Stimulated activated CD4-positive, alpha-beta T cell treated with anti-CD3 and anti-CD28 coated beads, Interleukin-1b, Interleukin-23, amount 100 ng/mL, for 48 hours (primary cell): Measurements from ENCODE around the gene IER5L.
"Not testable (repeated sequence)": the region's sequence is repeated elsewhere in the genome, so short reads cannot be mapped to it uniquely, and the experiment has no call there.

ENCODE experiments used
- DNase-seq: peaks from one replicate; pipeline ENCODE4 v3.0.0-alpha.2; 2020

IER5L gene

DNA sequence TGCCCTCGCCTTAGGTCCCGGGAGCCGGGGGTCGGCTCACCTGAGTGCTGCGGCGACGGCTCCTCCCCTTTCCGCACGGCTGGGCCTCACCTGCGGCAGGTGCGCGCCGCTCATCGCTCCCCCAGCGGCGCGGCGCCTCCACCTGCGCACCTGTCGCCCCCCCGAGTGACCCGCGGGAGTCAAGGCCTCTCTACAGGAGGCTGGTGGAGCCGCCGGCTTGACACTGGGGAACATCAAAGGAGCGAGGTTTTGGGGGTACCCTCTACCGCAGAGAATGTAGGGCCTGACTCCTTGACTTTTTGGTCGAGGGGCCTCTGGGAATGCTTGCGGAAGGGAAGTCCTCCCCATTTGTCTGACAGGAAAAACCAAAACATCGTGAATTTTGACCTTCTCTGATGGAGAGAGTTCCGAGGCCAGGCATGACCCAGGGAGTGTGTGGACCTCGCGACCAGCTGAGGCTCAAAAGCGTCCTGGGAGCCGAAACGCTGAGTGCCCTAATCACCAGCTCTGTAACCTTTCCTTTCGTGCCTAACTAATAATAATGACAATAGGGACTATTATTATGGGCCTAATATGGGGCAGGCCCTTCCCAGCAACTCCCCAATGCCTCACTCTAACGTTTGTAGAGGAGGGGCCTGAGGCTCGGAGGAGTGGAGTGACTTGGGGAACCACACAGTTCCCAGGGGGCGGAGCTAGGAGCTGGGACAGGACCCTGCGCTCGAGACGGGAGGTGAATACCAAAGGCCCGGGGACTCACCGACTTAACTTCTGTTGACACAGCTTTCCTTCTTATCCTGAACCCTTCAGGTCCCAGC lies 714 bp upstream of the IER5L start:
- DNase-seq = no peak

DNA sequence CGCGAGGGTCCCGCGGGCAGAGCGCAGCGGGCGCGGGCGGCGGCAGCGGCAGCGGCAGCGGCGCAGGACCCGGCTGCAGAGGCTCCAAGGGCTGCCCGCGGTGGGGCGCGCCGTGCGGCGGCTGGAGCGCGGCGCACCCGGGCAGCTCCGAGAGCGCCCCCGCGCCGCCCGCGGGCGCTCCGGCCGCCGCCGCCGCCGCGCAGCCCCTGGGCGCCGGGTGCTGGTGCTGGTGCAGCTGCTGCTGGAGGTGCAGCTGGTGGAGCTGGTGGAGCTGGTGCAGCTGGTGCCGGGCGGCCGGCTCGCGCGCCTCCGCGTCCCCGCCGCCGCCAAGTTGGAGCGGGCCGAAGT lies 644 bp downstream of the IER5L start:
- no peak for DNase-seq

DNA sequence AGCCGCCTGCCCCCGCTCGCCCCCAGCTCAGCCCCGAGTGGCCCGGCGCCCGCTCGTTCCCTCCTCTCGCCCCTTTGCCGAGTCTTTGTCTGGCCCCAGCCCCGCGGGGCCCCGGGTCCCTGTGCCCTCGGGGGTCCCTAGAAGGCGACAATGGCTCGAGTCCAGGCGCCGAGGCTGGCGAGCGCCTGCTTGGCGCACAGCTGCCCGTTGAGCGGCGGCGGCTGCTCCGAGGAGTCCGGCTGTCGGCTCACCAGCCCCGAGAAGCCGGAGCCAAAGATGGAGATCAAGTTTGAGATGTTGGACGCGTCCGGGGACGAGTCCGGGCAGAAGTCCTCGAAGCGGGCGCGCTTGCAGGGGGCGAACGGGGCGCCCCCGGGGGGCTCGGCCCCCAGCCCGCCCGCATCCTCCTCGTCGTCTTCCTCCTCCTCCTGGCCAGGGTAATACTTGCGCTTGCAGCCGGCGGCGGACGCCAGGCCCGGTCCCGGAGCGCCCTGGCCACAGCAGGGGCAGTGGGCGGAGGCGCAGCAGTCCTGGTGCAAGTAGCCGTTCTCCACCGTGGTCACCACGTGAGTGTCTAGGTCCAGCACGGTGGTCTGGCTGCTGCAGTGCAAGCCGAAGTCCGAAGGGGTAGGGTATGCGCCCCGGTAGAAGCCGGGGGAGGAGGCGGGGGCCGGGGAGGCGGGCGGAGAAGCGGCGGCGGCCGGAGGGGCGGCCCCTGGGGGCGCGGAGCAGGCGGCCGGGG lies 1.2 kb downstream of the IER5L start:
- no peak for DNase-seq

DNA sequence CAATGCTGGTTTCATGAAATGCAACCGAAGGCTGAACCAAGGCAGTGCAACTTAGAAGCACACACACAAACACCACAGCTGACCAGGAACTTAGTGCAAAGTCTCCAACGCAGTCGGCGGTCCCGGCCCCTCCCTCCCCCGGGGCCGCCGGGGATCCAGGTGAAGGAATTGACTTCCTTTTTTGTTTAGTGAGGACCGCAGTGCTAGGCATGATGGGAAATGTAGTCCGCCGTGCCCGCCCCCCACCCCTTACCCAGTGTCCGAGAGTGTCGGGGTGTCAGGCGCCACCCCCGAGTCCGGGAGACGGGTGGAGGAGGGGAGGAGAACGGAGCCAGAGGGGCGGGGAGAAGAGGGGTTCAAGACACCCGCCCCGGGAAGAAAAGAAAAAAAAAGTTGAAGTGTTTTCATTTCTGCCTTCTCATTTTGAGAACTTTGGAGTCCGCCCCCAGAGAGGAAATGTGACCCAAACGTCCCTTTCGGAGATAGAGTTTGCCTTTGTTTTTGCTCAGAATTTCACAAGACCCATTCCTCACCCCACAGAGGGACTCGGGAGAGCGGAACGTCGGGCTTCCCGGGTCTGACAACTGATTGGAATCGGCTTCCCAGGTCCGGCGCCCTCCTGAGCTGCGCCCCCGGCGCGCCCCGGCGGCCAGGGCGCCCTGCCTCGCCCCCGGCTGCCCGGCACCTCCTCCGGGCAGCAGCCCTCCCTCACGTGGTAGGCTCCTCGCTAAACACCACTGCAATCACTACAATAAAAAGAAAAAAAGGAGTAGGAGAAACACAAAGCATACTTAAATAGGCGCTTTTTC lies 2.0 kb downstream of the IER5L start:
- peak; percentile 80 for DNase-seq

DNA sequence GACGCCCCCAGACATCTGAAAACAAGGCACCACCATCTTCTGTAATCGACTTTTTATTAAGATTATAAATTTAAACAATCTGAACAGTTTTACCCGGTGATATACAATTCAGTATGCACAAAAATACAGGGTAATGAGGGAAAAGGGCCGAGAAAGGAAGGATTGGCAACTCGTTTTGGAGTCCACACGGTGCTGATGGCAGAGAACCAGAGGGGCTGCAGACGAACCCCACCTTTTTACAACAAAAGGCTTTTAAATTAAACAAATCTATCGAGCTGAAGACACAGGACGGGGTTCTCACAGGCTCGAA lies 2.6 kb downstream of the IER5L start:
- DNase-seq = no peak

DNA sequence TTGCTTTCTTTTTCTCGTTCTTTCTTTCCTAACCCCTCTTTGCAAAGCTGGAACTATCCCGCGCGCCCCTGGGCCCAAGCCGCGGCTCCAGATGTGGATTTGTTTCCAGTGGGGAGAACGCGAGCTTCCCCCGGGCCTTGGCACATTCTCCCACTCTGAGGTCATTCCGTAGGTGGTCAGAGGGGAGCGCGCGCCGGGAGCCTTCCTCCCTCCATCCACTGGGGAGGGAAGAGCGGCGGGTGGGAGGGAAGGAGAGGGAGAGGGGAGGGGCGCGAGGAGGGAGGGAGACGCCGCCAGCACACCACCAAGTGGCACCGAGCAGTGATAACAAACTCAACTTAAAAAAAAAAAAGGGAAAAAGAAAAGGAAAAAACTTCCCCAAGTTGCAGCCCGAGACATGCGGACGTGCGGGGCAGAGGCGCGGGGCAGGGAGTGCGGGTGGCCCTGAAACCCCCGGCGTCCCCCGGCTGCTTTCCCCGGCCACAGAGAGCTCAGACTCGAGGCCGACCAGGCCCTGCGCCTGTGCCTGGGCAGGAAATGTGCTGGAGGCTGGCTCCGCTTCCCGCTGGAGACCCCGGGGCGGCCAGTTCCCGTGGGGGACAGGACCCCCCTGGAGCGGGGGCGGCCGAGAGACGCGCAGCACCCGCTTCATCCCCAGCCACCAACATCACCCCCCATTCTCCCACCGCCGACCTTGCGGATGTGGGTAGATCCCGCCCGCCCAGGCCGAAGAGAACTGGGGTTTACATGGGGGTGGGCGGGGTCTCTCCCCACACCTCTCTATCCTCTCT lies 3.1 kb downstream of the IER5L start:
- no peak for DNase-seq

DNA sequence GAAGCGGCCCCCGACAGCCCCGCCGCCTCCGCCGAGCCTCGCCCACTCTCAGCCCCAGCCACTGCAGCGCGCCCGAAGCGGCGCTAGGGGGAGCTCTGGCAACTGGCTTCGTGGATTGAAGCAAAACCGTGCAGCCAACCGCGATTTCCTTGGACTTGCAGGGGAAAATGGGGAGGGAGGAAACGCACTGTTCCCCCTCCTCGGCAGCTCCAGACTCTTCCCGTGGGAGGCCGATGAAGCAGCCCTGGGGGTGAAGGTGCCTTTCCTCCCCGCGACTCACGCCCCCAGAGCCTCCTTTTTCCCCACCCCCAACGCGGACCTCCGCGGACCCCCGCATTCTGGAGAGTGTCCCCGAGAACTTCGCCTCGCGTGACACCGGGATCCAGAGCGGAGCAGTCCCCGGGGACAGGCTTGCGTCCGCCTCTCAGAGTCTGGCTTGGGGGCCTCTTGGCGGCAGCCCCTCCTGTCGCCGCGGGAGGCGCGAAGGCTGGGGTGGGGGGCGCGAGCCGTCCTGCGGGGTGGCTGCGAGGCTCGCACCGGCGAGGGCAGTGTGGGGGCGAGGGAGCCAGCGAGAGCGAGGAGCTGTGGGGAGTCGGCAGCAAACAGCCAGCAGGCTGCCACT lies 3.8 kb downstream of the IER5L start:
- DNase-seq = peak; percentile 79

DNA sequence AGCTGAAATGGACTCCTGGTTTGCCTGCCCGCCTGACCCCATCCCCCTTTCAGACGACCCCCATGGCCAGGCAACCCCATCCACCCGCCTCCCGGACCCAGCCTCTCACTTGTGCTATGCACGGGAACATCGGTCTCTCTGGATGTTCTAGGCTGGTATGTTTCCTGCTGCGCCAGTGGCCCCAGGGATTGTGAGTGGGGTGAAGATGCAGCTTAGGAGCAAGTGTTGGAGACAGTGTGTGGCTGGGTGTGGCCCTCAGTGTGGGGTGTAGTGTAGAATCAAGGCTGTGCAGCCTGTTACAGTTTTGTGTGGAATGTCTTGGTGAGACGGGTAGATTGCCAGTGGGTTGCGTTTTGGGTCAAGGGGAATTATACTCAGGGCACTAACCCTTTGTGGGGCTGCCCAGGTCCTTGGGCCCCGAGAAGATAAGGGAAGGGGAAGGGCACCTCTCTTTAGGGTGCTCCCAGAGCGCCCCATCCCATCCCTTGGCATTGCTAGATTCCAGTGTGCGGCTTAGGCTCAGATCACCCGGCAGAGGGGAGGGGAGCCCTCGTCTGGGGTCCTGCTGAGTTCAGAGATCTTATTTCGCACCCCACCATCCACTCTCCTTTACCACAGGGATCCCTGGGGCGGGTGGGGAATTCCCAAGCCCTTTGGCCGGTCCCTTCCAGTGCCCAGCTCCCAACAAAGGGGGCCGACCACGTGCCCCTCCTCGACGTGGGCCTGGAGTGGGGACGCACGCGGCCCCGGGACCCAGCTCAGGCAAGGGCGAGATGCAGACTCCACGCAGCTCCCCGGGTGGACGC lies 4.6 kb downstream of the IER5L start:
- DNase-seq = no peak

DNA sequence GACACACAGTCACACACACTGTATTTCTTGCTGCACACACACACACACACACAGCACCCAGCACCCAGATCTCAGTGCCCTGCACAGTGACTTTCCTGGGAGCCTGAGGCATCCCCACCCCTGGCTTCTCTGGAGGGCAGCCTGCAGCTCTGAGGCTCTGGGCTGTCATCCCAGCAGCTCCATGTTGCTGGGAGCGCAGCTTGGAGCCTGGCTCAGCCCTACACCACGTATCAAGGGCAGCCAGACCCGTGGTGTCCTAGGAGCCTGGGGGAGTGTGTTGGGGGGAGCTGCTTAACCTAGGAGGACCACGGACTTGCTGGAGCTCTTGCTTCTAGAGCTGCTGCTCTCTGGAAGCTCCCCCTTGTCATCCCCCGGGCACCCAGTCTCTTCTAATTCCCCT lies 5.2 kb downstream of the IER5L start:
- DNase-seq = no peak

DNA sequence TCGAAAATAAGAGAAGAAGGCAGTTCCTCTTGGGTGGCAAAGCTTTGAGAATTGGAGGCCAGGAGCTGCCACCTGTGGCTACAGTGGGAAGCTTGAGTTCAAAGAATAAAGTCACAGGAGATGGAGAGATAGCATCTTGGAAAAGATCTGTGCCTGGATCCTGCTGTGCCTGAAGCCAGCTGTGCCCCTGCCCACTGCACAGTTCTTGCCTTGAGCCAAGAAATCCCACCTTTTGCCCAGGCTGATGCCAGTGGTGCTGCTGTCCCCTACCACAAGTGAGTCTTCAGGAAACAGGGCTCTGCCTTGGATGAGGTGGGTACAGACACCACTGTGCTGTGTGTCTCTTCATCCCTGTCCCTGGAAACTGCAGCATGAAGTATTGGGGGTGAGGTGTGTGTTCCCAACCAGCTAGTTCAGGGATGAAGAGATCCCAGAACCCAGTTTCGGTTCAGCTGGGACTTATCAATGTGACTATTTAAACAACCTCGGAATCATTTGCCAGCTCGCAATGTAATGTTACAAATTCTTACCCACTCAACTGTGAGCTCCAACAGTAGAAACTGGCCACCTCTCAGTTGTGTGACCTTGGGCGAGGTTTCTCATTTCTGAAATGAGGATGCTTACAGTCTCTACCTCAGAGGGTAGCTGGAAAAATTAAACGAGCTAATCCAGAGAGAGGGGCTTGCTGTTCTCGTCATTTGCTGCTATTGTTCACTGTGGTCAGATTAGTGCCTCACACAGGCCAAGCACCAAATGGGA lies 5.9 kb downstream of the IER5L start:
- DNase-seq = no peak

DNA sequence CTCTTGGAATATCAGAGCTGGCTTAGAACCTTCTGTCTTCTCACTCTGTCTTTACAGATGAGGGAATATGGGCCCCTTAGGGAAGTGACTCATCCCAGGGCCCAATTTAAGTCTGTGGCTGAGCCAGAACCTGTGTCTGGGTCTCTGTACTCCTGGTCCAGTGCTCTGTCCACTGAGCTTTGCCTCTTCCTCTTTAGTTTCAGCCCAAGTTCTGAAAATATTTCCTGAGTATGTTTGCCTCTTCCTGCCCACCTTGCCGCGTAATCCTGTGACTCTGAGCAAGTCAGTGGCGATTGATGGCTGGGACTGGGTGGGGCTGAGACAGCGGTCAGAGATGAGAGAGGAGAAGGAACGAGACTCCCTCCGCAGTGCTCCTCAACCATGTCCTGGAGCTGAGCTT lies 7.8 kb downstream of the IER5L start:
- DNase-seq = no peak

DNA sequence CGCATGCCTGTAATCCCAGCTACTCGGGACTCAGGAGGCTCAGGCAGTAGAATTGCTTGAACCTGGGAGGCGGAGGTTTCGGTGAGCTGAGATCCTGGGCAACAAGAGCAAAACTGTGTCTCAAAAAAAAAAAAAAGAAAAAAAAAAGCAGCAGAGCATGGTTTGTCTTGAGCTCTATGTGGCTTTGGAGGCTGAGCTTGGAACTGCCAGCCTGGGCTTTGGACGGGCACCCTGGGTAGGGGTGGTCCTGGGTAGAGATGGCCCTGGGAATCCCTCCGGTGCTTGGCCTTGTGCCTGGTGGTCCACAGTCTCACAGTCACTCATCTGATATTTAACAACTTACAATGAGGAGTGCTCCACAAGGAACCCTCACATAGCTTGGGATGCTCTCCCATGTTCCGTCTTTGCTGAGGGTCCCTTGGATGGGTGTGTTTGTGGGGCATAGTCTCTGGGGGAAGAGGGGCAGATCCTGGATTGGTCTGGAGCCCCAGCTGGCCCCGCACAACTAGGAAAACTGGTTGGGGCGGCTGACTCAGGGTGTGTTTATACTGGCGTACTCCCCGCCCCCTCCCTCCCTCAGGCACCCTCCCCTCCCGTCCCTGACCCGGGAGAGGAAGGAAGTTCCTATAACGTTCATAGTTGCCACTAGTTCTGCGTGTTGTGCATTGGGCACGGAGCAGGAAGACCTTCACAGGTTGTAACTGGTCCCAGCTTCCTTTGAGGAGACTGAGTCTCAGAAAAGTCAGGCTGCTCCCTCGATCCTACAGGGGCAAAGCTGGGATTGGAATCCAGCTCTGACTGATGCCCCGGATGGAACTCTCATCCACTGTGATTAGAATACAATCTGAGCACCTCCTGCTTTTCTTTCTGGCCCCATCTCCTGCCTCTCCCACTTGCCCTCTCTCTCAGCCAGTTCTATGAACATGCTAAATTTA lies 11.2 kb downstream of the IER5L start:
- DNase-seq = no peak

DNA sequence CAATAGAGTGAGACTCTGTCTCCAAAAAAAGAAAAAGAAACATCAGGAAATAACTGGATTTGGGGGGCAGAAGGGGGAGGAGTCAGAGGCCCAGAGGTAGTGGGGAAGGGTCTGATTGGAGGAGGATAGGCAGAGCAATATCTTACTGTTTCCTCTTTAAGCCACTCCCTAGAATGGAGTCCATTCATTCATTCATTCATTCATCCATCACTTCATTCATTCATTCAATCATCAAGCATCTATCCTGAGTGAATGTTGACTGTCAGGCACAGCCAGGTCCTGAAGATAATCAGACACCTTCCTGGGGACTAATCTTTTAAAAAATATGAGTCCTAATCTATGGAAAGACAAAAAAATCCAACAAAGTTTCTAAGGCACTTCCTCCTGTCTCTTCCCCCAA lies 12.9 kb downstream of the IER5L start:
- DNase-seq = no peak

DNA sequence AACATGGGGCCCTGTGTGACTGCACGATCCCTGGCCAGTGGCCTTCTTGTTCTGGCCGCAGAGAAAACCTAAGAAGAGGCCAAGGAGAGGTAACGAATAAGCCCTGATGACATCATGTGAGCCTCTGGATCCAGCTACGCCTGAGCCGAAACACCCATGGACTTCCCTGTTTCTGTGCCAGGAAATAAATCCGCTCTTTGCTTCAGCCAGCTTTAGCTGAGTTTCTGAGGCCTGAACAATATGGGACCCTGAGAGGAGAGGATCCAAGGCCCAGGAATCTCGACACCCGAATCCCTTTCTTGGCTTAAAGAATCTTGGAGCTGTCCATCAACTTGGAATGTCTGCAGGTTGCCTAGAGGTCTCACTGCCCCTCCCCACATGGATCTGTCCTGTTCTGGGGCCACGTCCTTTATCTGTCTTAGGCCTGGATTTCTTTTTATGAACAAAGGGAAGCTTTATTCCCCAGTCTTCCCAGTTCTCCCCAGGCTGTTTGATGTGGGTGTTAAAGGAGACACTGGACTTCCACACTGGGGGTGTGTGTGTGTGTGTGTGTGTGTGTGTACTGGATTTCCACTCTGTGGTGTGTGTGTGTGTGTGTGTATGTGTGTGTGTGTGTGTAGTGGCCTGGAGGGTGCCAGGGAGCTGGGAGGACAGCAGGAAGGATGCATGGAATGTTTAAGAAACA lies 13.7 kb downstream of the IER5L start:
- no peak for DNase-seq

DNA sequence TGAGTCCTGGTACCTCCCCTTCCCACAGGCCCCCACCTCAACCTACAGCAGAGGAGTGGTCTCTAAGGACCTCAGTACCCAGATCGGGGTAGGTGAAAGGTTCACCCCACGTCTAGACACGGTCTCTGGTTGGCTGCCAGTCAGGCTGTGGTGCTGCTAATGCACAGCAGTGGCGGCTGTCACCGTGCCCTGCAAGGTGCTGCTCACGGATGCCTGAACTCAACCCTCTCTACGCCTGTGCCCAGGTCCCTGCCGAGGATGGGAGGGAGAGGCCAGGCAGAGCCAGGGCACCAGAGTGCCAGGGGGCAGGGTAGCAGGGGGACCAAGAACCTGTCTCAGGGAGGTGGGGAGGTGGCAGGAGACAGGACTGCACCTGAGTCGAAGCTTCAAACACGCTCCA lies 14.3 kb downstream of the IER5L start:
- DNase-seq = no peak

DNA sequence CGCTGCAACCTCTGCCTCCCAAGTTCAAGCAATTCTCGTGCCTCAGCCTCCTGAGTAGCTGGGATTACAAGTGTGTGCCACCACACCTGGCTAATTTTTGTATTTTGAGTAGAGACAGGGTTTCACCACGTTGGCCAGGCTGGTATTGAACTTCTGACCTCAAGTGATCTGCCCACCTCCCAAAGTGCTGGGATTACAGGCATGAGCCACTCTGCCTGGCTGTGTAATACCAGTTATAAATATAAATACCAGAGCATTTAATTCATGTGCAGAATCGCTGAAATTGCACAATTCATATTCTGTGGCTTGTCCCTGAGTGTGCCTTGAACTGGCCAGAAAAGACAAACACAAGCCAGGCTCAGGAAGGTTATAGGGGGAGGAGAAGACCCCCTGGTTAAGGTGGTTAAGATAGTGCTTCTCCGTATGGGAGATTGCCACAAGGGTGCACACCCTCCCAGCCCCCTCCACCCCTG lies 14.8 kb downstream of the IER5L start:
- not testable (repeated sequence) for DNase-seq

DNA sequence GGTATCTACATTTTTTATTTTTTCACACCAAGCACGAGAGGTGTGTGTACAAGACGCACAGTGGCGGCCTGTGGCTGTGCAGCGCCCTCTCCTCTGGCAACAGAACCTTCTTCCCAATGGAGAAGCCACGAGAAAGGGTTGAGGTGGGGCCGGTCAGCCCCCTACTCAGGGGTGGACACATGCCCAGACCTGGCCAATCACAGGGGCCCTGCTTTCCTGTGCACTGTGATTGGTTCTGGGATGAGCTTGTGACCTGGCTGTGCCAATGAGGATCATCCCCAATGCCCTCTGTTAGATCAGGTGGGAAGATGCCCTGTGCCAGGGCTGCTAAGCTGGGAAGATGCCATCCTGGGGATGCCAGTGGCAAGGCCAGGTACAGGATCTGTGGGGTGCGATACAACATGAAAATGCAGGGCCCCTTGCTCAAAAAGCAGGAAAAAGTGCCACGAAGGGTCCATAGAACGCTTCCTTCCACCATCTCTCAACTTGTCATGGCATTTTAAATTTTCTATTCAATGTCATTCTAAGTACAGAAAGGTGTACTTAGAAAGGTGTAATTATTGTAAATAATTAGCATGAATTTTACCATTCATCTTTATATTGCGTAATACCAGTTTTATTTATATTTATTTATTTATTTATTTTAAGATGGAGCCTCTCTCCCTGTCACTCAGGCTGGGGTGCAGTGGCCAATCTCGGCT lies 15.4 kb downstream of the IER5L start:
- DNase-seq = no peak

DNA sequence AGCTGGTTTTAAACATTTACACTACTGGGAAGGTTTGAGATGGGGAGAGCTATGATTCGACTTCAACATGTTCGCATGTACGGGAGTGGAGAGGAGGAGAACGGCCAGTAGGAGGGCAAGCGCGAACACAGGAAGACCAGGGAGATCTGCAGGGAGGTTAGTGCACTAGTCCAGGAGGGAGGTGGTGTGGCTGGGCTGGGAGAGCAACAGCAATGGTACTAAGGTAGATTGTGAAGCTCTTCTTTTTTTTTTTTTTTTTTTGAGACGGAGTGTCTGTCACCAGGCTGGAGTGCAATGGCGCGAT lies 16.6 kb downstream of the IER5L start:
- no peak for DNase-seq
